ENCODE results near the gene JAG2.

JAG2 gene

DNA sequence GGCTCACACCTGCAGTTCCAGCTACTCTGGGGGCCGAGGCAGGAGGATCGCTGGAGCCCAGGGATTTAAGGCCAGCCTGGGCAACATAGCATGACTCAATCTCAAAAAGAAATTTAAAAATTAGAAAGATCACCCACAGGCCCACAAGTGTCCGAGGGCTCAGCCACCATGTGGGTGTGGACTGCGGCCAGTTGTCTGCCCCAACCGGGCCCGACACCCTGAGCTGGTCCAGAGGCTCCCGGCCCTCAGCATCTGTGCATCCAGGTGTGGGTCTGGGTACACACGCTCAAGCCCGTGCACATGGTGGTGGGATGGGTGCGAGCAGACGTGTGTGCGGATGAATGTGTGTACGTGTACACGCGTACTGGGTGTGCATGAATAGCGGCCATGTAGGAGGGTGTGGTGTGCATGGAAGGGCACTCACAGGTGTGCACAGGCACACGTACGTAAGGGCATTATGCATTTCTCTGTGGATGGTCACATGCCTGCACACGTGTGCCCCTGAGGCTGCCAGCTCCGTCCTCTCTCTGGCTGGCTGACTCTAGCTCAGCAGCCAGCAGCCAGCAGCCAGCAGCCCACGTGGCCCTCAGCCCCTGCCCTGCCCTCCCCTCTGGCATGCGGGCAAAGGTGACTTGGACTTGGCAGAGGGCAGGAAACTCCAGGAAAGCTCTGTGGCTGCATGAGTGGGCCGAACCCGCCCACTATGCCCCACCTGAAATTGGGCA is 35.8 kb upstream of the JAG2 start:
- in situ Hi-C loops (cut with HindIII; ENCODE audit: low sequenced_read_pairs) = no loop called here
- DNase-seq (ENCODE audit: low read depth) = no peak
- TF ChIP-seq, protein P1, sequence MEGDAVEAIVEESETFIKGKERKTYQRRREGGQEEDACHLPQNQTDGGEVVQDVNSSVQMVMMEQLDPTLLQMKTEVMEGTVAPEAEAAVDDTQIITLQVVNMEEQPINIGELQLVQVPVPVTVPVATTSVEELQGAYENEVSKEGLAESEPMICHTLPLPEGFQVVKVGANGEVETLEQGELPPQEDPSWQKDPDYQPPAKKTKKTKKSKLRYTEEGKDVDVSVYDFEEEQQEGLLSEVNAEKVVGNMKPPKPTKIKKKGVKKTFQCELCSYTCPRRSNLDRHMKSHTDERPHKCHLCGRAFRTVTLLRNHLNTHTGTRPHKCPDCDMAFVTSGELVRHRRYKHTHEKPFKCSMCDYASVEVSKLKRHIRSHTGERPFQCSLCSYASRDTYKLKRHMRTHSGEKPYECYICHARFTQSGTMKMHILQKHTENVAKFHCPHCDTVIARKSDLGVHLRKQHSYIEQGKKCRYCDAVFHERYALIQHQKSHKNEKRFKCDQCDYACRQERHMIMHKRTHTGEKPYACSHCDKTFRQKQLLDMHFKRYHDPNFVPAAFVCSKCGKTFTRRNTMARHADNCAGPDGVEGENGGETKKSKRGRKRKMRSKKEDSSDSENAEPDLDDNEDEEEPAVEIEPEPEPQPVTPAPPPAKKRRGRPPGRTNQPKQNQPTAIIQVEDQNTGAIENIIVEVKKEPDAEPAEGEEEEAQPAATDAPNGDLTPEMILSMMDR (IDR thresholded peaks at IDR 0.05; ENCODE audit: low read depth, low read length, missing control alignments) = no peak
- H3K4me3 ChIP-seq (ENCODE audit: low read depth, low read length) = no peak overlapping the region

DNA sequence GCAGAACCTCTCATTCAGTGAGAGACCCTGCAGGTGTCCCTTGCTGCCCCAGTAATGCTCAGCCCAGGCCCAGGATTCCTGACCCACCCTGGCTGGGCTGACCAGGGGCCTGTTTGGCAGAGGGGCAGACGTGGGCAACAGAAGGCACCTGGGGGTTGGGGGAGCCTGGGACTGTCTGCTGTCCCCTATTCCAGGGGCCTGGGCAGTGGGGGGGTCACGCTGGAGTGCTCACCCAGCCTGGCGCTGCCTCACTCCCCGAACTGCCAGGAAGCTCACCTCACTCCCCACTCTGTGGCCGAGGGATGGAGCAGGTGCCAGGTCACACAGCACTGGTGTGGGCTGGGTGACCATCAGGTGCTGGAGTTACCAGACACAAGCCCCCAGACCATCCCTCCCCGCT is 35.1 kb upstream of the JAG2 start:
- no peak for DNase-seq (ENCODE audit: low read depth)
- H3K4me3 ChIP-seq (ENCODE audit: low read depth, low read length) = no peak overlapping the region
- TF ChIP-seq, protein P1 (IDR thresholded peaks at IDR 0.05; ENCODE audit: low read depth, low read length, missing control alignments) = no peak
- in situ Hi-C loops (cut with HindIII; ENCODE audit: low sequenced_read_pairs) = no loop called here

DNA sequence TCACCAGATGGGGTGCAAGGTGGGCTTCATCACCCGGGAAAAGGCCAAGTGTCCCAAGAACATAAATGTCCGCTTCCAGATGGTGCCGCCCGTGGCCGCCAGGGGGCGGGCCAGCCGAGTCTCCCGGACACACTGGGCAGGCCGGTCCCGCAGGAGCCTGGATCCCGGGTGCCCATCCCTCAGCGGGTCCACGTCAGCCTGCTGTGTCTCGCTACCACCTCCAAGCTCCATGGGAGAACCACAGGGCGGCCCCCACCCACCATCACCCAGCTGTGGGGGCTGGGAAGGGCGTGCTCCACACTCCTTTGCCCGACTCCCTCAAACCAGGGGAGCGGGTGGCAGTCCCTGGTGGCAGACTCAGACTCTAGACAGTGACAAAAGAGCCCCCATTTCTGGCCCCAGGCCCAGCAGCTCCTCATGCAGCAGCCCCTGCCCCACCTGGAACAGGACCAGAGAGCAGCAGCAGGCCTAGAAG is 34.5 kb upstream of the JAG2 start:
- TF ChIP-seq, protein P1 (IDR thresholded peaks at IDR 0.05; ENCODE audit: low read depth, low read length, missing control alignments) = peak; percentile 81
- no peak overlapping the region for H3K4me3 ChIP-seq (ENCODE audit: low read depth, low read length)

DNA sequence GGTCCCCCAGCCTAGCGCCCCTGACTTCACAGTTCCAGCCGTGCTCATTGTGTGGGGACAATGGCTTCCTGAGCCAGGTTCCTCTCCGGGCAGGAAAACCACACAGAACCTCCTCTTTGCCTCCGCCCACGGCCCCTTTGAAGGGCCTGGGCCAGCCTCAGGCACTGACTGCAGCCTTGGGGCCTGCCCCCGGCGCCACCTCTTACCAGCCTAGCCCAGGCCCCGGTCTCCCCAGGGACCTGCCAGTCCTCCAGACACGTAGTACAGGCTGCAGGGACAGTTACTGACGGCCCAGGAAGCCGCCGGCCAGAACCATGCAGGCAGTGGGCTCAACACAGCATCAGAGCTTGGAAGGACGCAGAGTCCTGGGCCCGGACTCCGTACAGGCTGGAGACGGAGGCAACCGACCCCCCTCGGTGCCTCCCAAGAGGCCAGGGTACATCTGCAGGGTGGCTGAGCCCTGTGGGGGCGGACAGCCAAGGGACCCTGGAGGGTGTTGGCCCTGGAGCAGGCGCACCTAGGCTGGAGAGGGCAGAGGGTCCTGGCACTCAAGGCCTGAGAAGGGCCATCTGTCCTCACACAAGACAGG is 33.4 kb upstream of the JAG2 start:
- in situ Hi-C loops (cut with HindIII; ENCODE audit: low sequenced_read_pairs) = no loop called here
- no peak overlapping the region for H3K4me3 ChIP-seq (ENCODE audit: low read depth, low read length)
- DNase-seq (ENCODE audit: low read depth) = no peak
- TF ChIP-seq, protein P1 (IDR thresholded peaks at IDR 0.05; ENCODE audit: low read depth, low read length, missing control alignments) = no peak

More for the DNA sequence above, 34.5 kb upstream of the JAG2 start:
- in situ Hi-C loops (cut with HindIII; ENCODE audit: low sequenced_read_pairs) = no loop called here
- peak; percentile 23 for DNase-seq (ENCODE audit: low read depth)

DNA sequence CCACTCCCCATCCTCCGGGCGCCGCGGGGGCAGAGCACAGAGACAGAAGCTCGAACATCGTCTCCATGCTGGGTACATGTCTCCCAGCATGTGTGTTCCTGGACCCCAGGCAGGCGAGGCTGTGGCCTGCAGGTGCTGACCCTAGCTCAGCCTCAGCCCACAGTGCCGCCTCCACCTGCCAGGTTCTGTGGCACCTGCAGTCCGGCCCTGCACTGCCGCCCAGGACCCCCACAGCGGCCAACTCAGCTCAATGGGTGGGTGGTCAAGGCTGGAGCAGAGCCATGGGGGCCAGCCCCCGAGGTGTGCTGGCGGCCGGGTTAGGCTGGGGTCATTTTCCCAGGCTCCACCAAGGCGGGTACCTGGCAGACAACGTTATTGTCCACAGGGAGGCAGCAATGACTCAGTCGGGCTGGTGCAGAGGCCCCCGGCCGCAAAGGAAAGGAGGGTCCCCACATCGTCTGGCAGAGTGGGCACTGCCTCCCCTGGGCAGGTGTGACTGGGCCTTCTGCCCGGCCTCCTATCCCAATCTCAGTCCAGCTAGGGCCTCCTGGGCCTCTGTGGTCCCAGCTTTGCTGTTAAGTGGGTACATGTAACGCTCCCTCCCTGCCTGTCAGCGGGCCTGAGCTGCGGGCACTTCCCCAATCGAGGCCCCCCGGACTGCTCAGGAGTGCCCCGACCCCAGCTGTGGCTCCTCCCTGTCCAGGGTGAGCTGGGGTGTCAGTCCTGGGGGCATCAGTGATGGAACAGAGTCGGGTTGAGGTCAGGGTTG is 32.8 kb upstream of the JAG2 start:
- no peak overlapping the region for H3K4me3 ChIP-seq (ENCODE audit: low read depth, low read length)
- DNase-seq (ENCODE audit: low read depth) = no peak
- in situ Hi-C loops (cut with HindIII; ENCODE audit: low sequenced_read_pairs) = no loop called here
- TF ChIP-seq, protein P1 (IDR thresholded peaks at IDR 0.05; ENCODE audit: low read depth, low read length, missing control alignments) = no peak

DNA sequence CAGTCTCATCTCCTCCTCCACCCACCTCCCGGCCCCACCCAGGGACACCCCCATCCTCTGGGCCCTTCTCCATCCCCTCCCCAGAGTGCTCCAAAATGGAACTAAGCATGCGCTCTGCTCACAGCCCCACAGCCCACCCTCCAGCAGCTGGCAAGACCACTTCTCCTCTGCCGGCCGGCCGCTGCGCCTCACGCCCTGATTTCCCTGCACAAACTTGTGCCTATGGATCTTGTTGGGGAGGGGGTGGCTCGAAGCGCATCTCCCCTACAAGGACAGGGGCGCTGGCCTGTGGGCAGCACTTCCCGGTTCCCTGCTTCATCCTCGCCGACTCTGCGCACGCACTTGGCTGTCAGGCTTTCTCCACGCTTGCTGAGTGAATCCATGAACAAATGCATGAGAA is 32.1 kb upstream of the JAG2 start:
- in situ Hi-C loops (cut with HindIII; ENCODE audit: low sequenced_read_pairs) = no loop called here
- no peak for DNase-seq (ENCODE audit: low read depth)
- TF ChIP-seq, protein P1 (IDR thresholded peaks at IDR 0.05; ENCODE audit: low read depth, low read length, missing control alignments) = no peak
- no peak overlapping the region for H3K4me3 ChIP-seq (ENCODE audit: low read depth, low read length)

Measured in astrocyte of the cerebellum (primary cell).